GF-D8 (cell line): Measurements from ENCODE around the gene PSME2.

Experiments used
- DNase-seq: peaks from one replicate; lab custom pipeline; 2025; lab: John Stamatoyannopoulos, UW

Gene PSME2

GRCh38 chr14:24135834-24136683, 10.4 kb downstream of the PSME2 start, which contains the start of gene PSME1:
Gene PSME1 (plus strand): TSS chr14:24136194. CDS start chr14:24136263, 69 bp downstream.
- DNase-seq: peak; percentile 67

GRCh38 chr14:24135584-24135833, 10.9 kb downstream of the PSME2 start:
- no peak for DNase-seq

GRCh38 chr14:24133735-24134134, 12.7 kb downstream of the PSME2 start:
- no peak for DNase-seq

GRCh38 chr14:24132976-24133375, 13.4 kb downstream of the PSME2 start:
- DNase-seq: no peak

- DNase-seq: no peak
These were observed 14.2 kb downstream of the PSME2 start for GRCh38 chr14:24132061-24132685.

GRCh38 chr14:24131549-24131966, 14.9 kb downstream of the PSME2 start:
- DNase-seq: no peak

- DNase-seq: no peak
These were observed 15.5 kb downstream of the PSME2 start for GRCh38 chr14:24130717-24131548.

- no peak for DNase-seq
These were observed 16.1 kb downstream of the PSME2 start, which contains the start of gene FITM1 for GRCh38 chr14:24130380-24130716. Gene FITM1 (plus strand): TSS chr14:24130659. CDS start chr14:24131564, 905 bp downstream.

- no peak for DNase-seq
These were observed 16.9 kb downstream of the PSME2 start for GRCh38 chr14:24129410-24129998.

GRCh38 chr14:24127673-24128072, 18.7 kb downstream of the PSME2 start:
- no peak for DNase-seq

- no peak for DNase-seq
These were observed 19.5 kb downstream of the PSME2 start for GRCh38 chr14:24126939-24127338.

GRCh38 chr14:24123424-24124417, 22.7 kb downstream of the PSME2 start:
- DNase-seq: no peak

GRCh38 chr14:24122898-24123297, 23.5 kb downstream of the PSME2 start:
- no peak for DNase-seq

GRCh38 chr14:24122416-24122815, 24.0 kb downstream of the PSME2 start:
- no peak for DNase-seq

- DNase-seq: no peak
These were observed 25.2 kb downstream of the PSME2 start for GRCh38 chr14:24121210-24121609.

GRCh38 chr14:24119691-24120090, 26.7 kb downstream of the PSME2 start:
- DNase-seq: no peak

GRCh38 chr14:24117179-24117578, 29.2 kb downstream of the PSME2 start:
- no peak for DNase-seq

GRCh38 chr14:24116128-24116814, 30.1 kb downstream of the PSME2 start:
- no peak for DNase-seq

GRCh38 chr14:24115422-24116127, 30.8 kb downstream of the PSME2 start:
- no peak for DNase-seq
